Measurements from ENCODE around the gene DCLRE1C.
A peak's percentile ranks its signal among the peaks of the same experiment; 100 is the strongest.
"Not testable (repeated sequence)": the region's sequence is repeated elsewhere in the genome, so short reads cannot be mapped to it uniquely, and the experiment has no call there.

The DCLRE1C gene

GRCh38 chr10:14954001-14954770 is at the start of gene DCLRE1C:
DCLRE1C (minus strand) TSS chr10:14954096; CDS start chr10:14954010, 86 bp downstream.
- peaks cover 9% of the 10 kb centered on the region for H3K4me1 ChIP-seq (ENCODE audit: insufficient read depth, low read length)
- H3K9me3 ChIP-seq (ENCODE audit: low read length), result no peaks in the 10 kb centered on the region
- peak within 1 kb of the TSS; percentile 57 for H3K4me3 ChIP-seq (ENCODE audit: low read length)
- H3K27me3 ChIP-seq (ENCODE audit: insufficient read depth, low read length), result no peaks in the 10 kb centered on the region
- H3K36me3 ChIP-seq (ENCODE audit: insufficient read depth, low read length), result peaks cover 4% of the 10 kb centered on the region
- peak within 1 kb of the TSS; percentile 94 for H2AFZ ChIP-seq (ENCODE audit: low read depth, low read length)

GRCh38 chr10:14995964-14996565 is 42.2 kb upstream of the DCLRE1C start:
- H3K4me3 ChIP-seq (ENCODE audit: low read length), result no peak overlapping the region
- no peak overlapping the region for H2AFZ ChIP-seq (ENCODE audit: low read depth, low read length)

DNA sequence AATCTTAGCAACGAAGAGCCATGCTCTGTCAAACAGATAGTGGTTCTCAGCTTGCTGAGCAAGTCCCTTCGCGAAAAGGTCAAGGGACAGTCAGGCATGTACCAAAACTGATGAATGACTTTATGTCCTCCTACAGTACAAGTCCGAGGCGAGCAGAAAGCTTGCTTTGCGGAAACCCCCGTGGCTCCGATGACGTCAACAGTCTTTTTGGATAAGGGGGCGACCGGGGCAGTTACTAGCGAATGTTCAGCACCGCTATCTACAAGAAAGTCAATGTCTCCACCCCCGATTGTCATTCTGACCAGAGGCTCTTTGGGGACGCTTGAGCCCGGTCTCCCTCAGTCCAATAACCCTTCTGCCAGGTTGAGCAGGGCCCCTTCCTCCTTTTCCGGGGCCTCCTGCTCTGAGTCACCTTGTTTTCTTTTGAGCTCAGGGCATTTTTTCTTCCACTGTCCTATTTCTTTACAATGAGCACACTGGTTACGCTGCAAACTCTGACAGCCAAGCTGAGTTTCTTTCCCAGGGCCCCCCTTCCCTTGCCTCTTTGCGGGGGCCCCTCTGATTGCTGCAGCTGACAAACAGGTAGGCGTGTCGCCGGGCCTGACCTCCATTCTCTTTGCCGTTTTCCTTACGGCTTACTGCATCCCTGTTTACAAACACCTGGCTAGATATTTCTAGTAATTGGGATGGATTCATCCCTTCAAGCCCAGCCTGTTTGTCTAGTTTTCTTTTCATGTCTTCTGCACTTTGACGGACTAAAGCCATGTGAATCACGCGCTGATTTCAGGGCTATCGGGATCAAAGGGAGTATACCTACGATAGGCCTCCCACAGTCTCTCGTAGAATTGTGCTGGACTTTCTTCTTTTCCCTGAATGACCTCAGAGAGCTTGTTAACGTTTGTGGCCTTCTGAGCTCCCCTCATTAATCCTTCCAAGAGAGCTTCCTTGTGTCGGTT is 39.9 kb upstream of the DCLRE1C start:
- H3K9me3 ChIP-seq (ENCODE audit: low read length); H2AFZ ChIP-seq (ENCODE audit: low read depth, low read length); H3K4me1 ChIP-seq (ENCODE audit: insufficient read depth, low read length): not testable (repeated sequence)

More at GRCh38 chr10:14995964-14996565, 42.2 kb upstream of the DCLRE1C start:
- Histone ChIP-seq H3K27me3 (ENCODE audit: insufficient read depth, low read length) (no peaks in the 10 kb centered on the region), H3K9me3 (ENCODE audit: low read length) (peaks cover 2% of the 10 kb centered on the region), H3K36me3 (ENCODE audit: insufficient read depth, low read length) (no peaks in the 10 kb centered on the region), H3K4me1 (ENCODE audit: insufficient read depth, low read length) (no peaks in the 10 kb centered on the region)

DNA sequence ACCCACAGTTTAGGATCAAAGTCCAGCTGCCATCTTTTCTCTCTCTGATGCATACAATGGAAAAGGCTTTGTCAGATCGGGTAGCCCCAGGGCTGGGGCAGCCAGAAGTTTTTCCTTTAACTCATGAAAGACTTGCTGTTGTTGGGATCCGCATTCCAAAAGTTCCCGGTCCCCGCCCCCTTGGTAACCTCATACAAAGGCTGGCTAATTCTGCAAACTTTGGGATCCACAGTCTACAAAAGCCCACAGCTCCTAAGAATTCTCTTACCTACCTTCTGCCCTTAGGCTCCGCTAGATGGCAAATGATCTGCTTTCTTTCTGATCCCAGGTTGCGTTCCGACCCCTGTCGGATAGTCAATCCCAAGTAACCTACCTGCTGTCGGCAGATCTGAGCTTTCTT is 38.4 kb upstream of the DCLRE1C start:
- H3K4me1 ChIP-seq (ENCODE audit: insufficient read depth, low read length); H3K9me3 ChIP-seq (ENCODE audit: low read length); H2AFZ ChIP-seq (ENCODE audit: low read depth, low read length); H3K36me3 ChIP-seq (ENCODE audit: insufficient read depth, low read length); H3K27me3 ChIP-seq (ENCODE audit: insufficient read depth, low read length); H3K4me3 ChIP-seq (ENCODE audit: low read length): not testable (repeated sequence)

More for the DNA sequence above, 39.9 kb upstream of the DCLRE1C start:
- not testable (repeated sequence) for H3K4me3 ChIP-seq (ENCODE audit: low read length); H3K36me3 ChIP-seq (ENCODE audit: insufficient read depth, low read length); H3K27me3 ChIP-seq (ENCODE audit: insufficient read depth, low read length)

DNA sequence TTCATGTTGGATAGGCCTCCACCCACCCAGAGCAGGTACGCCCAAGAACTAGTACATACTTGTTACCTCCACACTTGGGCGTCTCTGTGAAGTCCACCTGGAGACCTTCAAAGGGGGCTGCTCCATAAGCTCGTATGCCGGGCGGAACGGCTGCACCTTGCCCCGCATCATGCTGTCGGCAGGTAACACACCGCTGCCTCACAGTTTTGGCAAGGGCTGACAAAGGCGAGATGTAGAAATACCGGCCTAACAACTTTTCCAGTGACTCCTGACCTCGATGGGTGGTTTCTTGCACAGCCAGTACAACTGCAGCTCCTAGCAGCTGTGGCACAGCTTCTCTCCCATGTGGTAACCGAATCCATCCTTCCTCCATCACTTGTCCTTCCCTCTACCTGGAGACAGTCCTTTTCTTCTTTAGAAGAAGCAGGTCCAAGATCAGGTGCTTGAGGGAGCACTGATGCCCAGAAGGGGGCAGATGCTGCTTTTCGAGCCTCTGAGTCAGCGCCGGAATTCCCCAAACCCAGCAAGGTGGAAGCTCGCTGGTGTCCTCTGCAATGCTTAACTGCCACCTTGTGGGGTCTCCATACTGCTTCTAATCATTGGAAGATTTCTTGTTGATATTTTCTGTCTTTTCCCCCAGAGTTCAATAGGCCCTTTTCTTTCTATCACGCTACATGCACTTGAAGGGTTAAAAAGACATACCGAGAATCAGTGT is 37.3 kb upstream of the DCLRE1C start:
- H3K9me3 ChIP-seq (ENCODE audit: low read length); H3K27me3 ChIP-seq (ENCODE audit: insufficient read depth, low read length); H3K4me1 ChIP-seq (ENCODE audit: insufficient read depth, low read length); H3K4me3 ChIP-seq (ENCODE audit: low read length); H2AFZ ChIP-seq (ENCODE audit: low read depth, low read length); H3K36me3 ChIP-seq (ENCODE audit: insufficient read depth, low read length): not testable (repeated sequence)

- H3K36me3 ChIP-seq (ENCODE audit: insufficient read depth, low read length); H2AFZ ChIP-seq (ENCODE audit: low read depth, low read length); H3K9me3 ChIP-seq (ENCODE audit: low read length); H3K4me3 ChIP-seq (ENCODE audit: low read length); H3K27me3 ChIP-seq (ENCODE audit: insufficient read depth, low read length); H3K4me1 ChIP-seq (ENCODE audit: insufficient read depth, low read length): not testable (repeated sequence)
These were observed 35.7 kb upstream of the DCLRE1C start for GRCh38 chr10:14989552-14989951.

DNA sequence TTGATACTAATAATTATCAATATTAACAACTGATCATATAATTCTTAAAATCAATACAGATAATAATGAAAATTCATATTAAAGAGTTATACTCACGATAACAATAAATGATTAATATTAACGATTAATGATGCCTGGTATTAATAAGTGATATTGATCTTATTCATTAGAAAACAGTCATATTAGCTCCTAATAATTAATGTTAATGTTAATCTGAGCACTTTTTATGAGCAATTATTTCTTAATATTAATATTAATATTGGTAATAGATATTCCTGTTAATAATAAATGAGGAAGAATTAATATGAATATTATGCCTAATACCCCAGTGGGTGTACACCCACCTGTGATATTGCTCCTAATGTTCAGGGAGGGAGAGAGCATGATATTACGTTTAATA is 28.8 kb upstream of the DCLRE1C start:
- H3K9me3 ChIP-seq (ENCODE audit: low read length), result peaks cover 3% of the 10 kb centered on the region
- no peaks in the 10 kb centered on the region for H3K36me3 ChIP-seq (ENCODE audit: insufficient read depth, low read length)
- no peaks in the 10 kb centered on the region for H3K4me1 ChIP-seq (ENCODE audit: insufficient read depth, low read length)
- H3K27me3 ChIP-seq (ENCODE audit: insufficient read depth, low read length), result no peaks in the 10 kb centered on the region
- no peak overlapping the region for H2AFZ ChIP-seq (ENCODE audit: low read depth, low read length)
- no peak overlapping the region for H3K4me3 ChIP-seq (ENCODE audit: low read length)

DNA sequence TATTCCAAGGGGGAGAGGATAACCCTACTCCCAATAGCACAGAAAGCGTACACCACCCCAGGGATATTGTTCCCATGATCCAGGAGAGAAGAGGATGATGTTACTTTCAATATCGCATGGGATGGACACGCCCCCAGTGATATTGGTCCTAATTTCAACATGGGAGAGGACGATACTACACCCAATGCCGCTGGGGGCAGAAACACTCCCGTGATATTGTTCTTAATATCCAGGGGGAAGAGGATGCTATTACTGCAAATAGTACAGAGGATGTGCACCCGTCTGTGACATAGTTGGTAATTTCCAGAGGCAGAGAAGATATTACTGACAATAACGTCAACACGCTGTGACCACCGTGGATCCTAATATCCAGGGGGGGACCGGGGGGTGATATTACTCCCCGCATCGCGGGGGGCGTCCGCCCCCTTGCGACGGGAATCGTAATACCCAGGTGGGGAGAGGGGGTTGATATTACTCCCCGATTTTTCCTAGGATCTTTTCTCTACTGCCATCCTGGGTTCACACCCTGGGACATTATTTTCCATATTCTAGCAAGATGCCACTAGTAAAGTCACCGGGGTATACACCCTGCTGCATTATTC is 21.9 kb upstream of the DCLRE1C start:
- Histone ChIP-seq H3K36me3 (ENCODE audit: insufficient read depth, low read length) (no peaks in the 10 kb centered on the region), H3K9me3 (ENCODE audit: low read length) (peaks cover 3% of the 10 kb centered on the region), H2AFZ (ENCODE audit: low read depth, low read length) (no peak overlapping the region), H3K27me3 (ENCODE audit: insufficient read depth, low read length) (no peaks in the 10 kb centered on the region), H3K4me1 (ENCODE audit: insufficient read depth, low read length) (no peaks in the 10 kb centered on the region), H3K4me3 (ENCODE audit: low read length) (no peak overlapping the region)

- not testable (repeated sequence) for H3K4me3 ChIP-seq (ENCODE audit: low read length); H3K9me3 ChIP-seq (ENCODE audit: low read length); H3K4me1 ChIP-seq (ENCODE audit: insufficient read depth, low read length); H3K36me3 ChIP-seq (ENCODE audit: insufficient read depth, low read length); H2AFZ ChIP-seq (ENCODE audit: low read depth, low read length); H3K27me3 ChIP-seq (ENCODE audit: insufficient read depth, low read length)
These were observed 20.5 kb upstream of the DCLRE1C start for GRCh38 chr10:14974153-14974998.

GRCh38 chr10:14971867-14972448 is 18.1 kb upstream of the DCLRE1C start:
- no peak overlapping the region for H2AFZ ChIP-seq (ENCODE audit: low read depth, low read length)
- H3K36me3 ChIP-seq (ENCODE audit: insufficient read depth, low read length), result no peaks in the 10 kb centered on the region
- H3K27me3 ChIP-seq (ENCODE audit: insufficient read depth, low read length), result no peaks in the 10 kb centered on the region
- H3K9me3 ChIP-seq (ENCODE audit: low read length), result no peaks in the 10 kb centered on the region
- no peaks in the 10 kb centered on the region for H3K4me1 ChIP-seq (ENCODE audit: insufficient read depth, low read length)
- no peak overlapping the region for H3K4me3 ChIP-seq (ENCODE audit: low read length)

DNA sequence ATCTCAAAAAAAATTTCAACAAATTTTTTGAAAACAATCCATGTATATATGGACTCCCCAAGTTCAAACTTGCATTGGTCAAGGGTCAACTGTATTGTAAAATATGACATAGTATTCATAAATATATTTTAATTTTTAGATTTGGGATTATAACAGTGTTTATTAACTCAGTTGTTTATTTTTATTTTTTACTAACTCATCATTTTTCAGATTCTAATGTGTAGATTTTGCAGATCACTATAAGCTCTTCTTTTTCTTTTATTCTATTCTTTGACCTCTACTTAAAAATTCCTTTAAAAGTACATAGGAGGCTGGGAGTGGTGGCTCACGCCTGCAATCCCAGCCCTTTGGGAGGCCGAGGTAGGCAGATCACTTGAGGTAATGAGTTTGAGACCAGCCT is 14.0 kb upstream of the DCLRE1C start:
- H3K36me3 ChIP-seq (ENCODE audit: insufficient read depth, low read length), result no peaks in the 10 kb centered on the region
- no peak overlapping the region for H2AFZ ChIP-seq (ENCODE audit: low read depth, low read length)
- no peaks in the 10 kb centered on the region for H3K27me3 ChIP-seq (ENCODE audit: insufficient read depth, low read length)
- no peak overlapping the region for H3K4me3 ChIP-seq (ENCODE audit: low read length)
- H3K4me1 ChIP-seq (ENCODE audit: insufficient read depth, low read length), result no peaks in the 10 kb centered on the region
- no peaks in the 10 kb centered on the region for H3K9me3 ChIP-seq (ENCODE audit: low read length)

Data from neuron (in vitro differentiated cells).